ENCODE results near the gene OLFML1.

DNA sequence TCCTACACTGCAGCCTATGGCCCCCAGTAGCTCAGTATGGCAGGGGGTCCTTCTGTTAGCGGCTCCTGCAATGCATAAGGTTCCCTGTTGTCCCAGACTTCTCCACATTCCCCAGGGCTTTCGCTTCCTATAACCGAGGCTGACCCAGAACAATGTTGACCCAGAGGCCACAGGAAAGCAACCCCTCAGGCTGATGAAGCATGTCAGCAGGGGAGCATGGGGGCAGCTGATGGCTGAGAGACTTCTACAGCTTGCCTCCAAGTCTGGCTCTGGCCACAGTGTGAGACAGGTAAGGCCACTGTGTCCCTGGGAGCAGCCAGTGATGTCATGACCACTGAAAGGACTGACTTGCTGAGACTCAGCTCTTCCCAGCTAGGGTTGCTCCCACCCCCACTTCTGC, 15.9 kb downstream of the OLFML1 start:
- TF ChIP-seq, protein P1, sequence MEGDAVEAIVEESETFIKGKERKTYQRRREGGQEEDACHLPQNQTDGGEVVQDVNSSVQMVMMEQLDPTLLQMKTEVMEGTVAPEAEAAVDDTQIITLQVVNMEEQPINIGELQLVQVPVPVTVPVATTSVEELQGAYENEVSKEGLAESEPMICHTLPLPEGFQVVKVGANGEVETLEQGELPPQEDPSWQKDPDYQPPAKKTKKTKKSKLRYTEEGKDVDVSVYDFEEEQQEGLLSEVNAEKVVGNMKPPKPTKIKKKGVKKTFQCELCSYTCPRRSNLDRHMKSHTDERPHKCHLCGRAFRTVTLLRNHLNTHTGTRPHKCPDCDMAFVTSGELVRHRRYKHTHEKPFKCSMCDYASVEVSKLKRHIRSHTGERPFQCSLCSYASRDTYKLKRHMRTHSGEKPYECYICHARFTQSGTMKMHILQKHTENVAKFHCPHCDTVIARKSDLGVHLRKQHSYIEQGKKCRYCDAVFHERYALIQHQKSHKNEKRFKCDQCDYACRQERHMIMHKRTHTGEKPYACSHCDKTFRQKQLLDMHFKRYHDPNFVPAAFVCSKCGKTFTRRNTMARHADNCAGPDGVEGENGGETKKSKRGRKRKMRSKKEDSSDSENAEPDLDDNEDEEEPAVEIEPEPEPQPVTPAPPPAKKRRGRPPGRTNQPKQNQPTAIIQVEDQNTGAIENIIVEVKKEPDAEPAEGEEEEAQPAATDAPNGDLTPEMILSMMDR (IDR thresholded peaks at IDR 0.05) = no peak
- TF ChIP-seq POLR2A (IDR thresholded peaks at IDR 0.05) (no peak), EP300 (IDR thresholded peaks at IDR 0.05) (no peak)

All from tibial nerve (tissue), 4 donors.